Ascending aorta (tissue), 2 donors: ENCODE measurements around the gene SEC24D. TPM values are rescaled to one million over a fixed set of nuclear protein-coding genes. Genes with fewer than 3 reads are reported as not detected.

Source experiments
- DNase-seq, 2 donors: peaks; one replicate each; pipeline ENCODE4 v3.0.0-alpha.2; 2019; ENCODE audit warnings: low spot score in 2 of 2
- H3K27ac ChIP-seq, 2 donors: fragments of 200-600 bp; sonication (generic); one replicate each; pipeline ENCODE4 v1.5.1; 2016 to 2017; ENCODE audit warnings: mild to moderate bottlenecking in 1 of 2
- H3K27me3 ChIP-seq: fragments of 200-600 bp; sonication (generic); one replicate; pipeline ENCODE4 v1.5.1; 2017
- H3K36me3 ChIP-seq, 2 donors: fragments of 200-600 bp; sonication (generic); one replicate each; pipeline ENCODE4 v1.5.1; 2016
- H3K4me1 ChIP-seq, 2 donors: fragments of 200-600 bp; sonication (generic); one replicate each; pipeline ENCODE4 v1.5.1; 2016 to 2017; ENCODE audit warnings: mild to moderate bottlenecking in 1 of 2
- H3K4me3 ChIP-seq, 2 donors: fragments of 200-600 bp; sonication (generic); one replicate each; pipeline ENCODE4 v1.5.1; 2016 to 2017; ENCODE audit warnings: mild to moderate bottlenecking in 1 of 2
- H3K9me3 ChIP-seq, 2 donors: fragments of 200-600 bp; sonication (generic); one replicate each; pipeline ENCODE4 v1.5.1; 2016
- CTCF ChIP-seq, 3 experiments: fragments of 200-600 bp in 2 of 3; fragments of 450-650 bp in 1 of 3; sonication (generic) in 2 of 3; IDR thresholded peaks; one replicate each; pipeline ENCODE4 v1.5.1; 2016 to 2019; ENCODE audit warnings: antibody characterized with exemption in 3 of 3, mild to moderate bottlenecking in 1 of 3, moderate library complexity in 1 of 3
- intact Hi-C: fragments of 100-400 bp; cut with DNase I; formaldehyde crosslinking; loops from one replicate; pipeline ENCODE4 v1.15.1; 2023
- total RNA-seq: library from RNA; depleted of rRNA; stranded (reverse); fragments of >200 nt; gene quantifications from one replicate; pipeline ENCODE4 v1.1.0, GENCODE V29; 2016

The SEC24D gene
- total RNA-seq, 1 donor from 2014 or later = 108 TPM

GRCh38 chr4:118834070-118834469, 1.9 kb downstream of the SEC24D start:
- TF ChIP-seq CTCF (IDR thresholded peaks at IDR 0.05) = no peak
- DNase-seq = no peak
- Histone ChIP-seq H3K4me1 (peaks cover 0 to 34% of the 10 kb centered on the region in 2 donors), H3K27me3 (no peaks in the 10 kb centered on the region), H3K36me3 (peaks cover 21 to 31% of the 10 kb centered on the region in 2 donors), H3K27ac (peak overlapping the region; percentile 99), H3K9me3 (no peaks in the 10 kb centered on the region), H3K4me3 (peak overlapping the region; percentile 97 to 98)
- intact Hi-C loops = no loop called here

DNA sequence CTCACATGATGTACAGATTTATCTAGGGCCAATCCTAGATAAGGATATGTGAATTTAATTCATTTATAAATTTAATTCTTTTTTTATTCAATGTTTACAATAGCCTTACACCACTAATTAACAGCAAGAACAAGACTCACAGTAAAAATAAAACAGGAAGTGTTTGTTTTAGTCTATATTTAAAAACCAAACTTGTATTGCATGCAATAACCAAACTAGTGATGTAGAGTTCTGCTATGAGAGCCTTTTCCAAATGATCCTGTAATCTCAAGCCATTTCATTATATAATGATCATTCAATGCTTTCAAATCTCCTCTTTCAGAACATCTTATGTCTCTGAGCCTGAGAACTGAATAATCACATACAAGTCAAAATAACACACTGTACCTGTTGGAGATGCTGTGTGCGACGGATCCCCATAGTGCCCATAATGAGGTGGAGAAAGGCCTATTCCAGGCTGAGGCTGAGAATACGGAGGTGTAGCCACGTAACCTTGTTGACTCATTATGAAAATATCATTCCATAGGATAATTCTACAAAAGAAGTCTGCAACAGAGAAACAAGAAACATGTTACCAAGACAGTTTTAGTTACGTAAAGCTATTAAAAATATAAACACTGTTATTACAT, 2.6 kb downstream of the SEC24D start:
- Histone ChIP-seq H3K27ac (no peak overlapping the region), H3K9me3 (no peaks in the 10 kb centered on the region), H3K27me3 (no peaks in the 10 kb centered on the region), H3K4me1 (peaks cover 3 to 39% of the 10 kb centered on the region in 2 donors), H3K4me3 (peak overlapping the region in 1 of 2 donors; percentile 98), H3K36me3 (peaks cover 21 to 37% of the 10 kb centered on the region in 2 donors)
- intact Hi-C loops = no loop called here
- no peak for TF ChIP-seq CTCF (IDR thresholded peaks at IDR 0.05)
- no peak for DNase-seq

DNA sequence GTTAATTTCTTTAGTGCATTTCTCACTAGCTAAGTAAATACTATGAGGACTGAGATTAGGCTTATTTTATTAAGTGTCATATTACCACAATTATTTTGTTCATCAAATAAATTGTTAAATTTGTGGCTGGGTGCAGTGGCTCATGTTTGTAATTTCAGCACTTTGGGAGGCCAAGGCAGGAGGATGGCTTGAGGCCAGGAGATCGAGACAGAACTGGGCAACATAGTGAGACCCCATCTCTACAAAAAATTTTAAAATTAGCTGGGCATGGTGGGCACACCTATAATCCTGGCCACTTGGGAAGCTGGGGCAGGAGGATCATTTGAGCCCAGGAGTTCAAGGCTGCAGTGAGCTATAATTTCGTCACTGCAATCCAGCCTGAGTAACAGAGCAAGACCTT, 6.8 kb downstream of the SEC24D start:
- Histone ChIP-seq H3K27ac (no peak overlapping the region), H3K9me3 (no peaks in the 10 kb centered on the region), H3K4me1 (peaks cover 3 to 58% of the 10 kb centered on the region in 2 donors), H3K27me3 (no peaks in the 10 kb centered on the region), H3K4me3 (peak overlapping the region in 1 of 2 donors; percentile 11), H3K36me3 (peaks cover 21 to 42% of the 10 kb centered on the region in 2 donors)
- intact Hi-C loops = no loop called here
- TF ChIP-seq CTCF (IDR thresholded peaks at IDR 0.05) = no peak
- no peak for DNase-seq

- H3K9me3 ChIP-seq = no peaks in the 10 kb centered on the region
- H3K27me3 ChIP-seq = no peaks in the 10 kb centered on the region
- intact Hi-C loops = no loop called here
- H3K4me3 ChIP-seq = peak overlapping the region; percentile 6 to 18
- TF ChIP-seq CTCF (IDR thresholded peaks at IDR 0.05) = no peak
- no peak for DNase-seq
- H3K4me1 ChIP-seq = peaks cover 6 to 56% of the 10 kb centered on the region in 2 donors
- peak overlapping the region in 1 of 2 donors; percentile 11 for H3K27ac ChIP-seq
- H3K36me3 ChIP-seq = peaks cover 8 to 48% of the 10 kb centered on the region in 2 donors
Measured at GRCh38 chr4:118826723-118827444, 9.0 kb downstream of the SEC24D start.

GRCh38 chr4:118825799-118826198, 10.1 kb downstream of the SEC24D start:
- no peak for TF ChIP-seq CTCF (IDR thresholded peaks at IDR 0.05)
- DNase-seq = no peak
- H3K9me3 ChIP-seq = no peaks in the 10 kb centered on the region
- peaks cover 4 to 42% of the 10 kb centered on the region in 2 donors for H3K36me3 ChIP-seq
- no peaks in the 10 kb centered on the region for H3K27me3 ChIP-seq
- intact Hi-C loops = no loop called here
- peak overlapping the region in 1 of 2 donors; percentile 5 for H3K27ac ChIP-seq
- peak overlapping the region in 1 of 2 donors; percentile 18 for H3K4me3 ChIP-seq
- H3K4me1 ChIP-seq = peaks cover 6 to 49% of the 10 kb centered on the region in 2 donors
